Cardiac fibroblast (primary cell): Measurements from ENCODE around the gene MX1.
"Not testable (repeated sequence)": the region's sequence is repeated elsewhere in the genome, so short reads cannot be mapped to it uniquely, and the experiment has no call there.

Source experiments
- DNase-seq, 2 donors: peaks; one replicate each; pipeline versions ENCODE4 v3.0.0 to v3.0.0-alpha.2; 2010; ENCODE audit warnings: low read depth in 2 of 2
- H3K4me3 ChIP-seq, 2 donors: replicated peaks in 1 of 2; 1 replicate in 1 of 2; 2 replicates in 1 of 2; pipeline ENCODE4 v1.5.1; 2011; ENCODE audit warnings: low read depth in 2 of 2, low read length in 2 of 2, mild to moderate bottlenecking in 2 of 2, moderate library complexity in 1 of 2
- CTCF ChIP-seq: IDR thresholded peaks from one replicate; pipeline ENCODE4 v1.5.1; 2011; ENCODE audit warnings: low read depth, mild to moderate bottlenecking, low read length, inconsistent platforms

Gene MX1

DNA sequence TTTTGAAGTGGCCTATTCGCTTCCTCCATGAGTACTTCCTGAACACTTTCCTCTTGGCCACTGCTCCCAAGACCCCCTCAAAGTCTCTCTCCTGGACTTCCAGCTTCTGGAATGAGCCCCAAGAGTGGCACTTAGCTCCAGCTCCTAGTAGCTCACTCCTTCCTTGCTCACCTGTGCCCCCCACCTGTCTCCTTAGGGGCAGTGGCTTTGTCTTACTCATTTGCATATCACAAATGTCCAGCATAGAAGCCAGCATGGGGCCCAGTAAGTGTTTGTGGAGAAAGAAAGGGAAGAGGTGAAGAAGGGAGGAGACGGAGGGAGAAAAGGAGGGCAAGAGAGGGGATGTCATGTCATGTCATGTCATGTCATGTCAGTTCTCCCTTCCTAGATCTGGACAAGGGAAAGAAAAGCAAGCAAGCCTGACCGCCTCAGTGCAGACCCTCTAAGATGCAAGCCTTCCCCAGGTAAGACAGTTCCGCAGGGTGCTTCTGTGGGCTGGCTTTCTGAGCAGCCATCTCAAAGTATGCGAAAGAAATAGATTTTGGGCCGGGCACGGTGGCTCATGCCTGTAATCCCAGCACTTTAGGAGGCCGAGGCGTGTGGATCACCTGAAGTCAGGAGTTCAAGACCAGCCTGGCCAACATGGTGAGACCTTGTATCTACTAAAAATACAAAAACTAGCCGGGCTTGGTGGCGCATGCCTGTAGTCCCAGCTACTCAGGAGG lies 6.9 kb upstream of the MX1 start:
- no peak for DNase-seq
- H3K4me3 ChIP-seq = no peak overlapping the region
- TF ChIP-seq CTCF = no peak

DNA sequence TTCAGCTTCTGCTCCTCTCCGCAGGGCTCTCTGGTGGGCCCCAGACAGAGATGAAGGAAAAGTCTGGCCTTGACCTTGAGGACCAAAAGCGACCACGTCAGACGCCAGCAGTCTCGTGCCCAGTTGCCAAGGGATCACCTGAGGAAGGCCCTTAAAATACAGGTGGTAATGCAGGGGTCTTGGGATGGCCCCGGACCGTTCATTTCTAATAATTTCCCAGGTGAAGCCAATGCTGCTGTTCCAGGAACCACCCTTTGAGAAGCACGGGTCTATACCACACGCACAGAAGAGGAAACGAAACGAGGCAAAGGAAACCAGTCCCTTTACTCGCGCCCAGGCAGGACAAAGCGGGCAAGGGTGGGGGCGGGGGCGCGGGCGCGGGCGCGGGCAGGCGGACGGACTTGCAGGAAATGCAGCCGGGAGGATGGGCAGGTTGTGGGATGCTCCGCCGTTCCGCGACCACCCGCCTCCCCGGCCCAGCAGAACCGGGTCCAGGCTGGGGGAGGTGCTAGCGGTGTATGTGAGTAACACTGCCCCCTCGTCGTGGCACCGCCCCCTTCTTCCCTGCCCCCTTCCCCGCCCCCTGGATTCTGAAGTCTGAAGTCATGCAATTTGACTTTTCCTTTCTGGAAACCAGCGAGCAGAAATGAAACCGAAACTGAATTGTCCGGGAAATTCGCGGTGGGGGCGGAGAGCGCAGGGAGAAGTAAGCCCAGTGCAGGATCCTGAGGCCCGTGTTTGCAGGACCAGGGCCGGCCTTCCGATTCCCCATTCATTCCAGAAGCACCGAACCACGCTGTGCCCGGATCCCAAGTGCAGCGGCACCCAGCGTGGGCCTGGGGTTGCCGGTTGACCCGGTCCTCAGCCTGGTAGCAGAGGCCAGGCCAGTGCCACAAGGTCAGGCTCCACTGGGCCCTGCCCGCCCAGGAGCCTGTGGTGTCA lies 5.8 kb upstream of the MX1 start:
- no peak for TF ChIP-seq CTCF
- DNase-seq = peak; percentile 87 to 91
- H3K4me3 ChIP-seq = peak overlapping the region; percentile 66 to 73

GRCh38 chr21:41420998-41421397 lies 5.0 kb upstream of the MX1 start:
- H3K4me3 ChIP-seq, DNase-seq: not testable (repeated sequence)

GRCh38 chr21:41422546-41423304 lies 3.3 kb upstream of the MX1 start:
- no peak for TF ChIP-seq CTCF
- H3K4me3 ChIP-seq = no peak overlapping the region
- no peak for DNase-seq

DNA sequence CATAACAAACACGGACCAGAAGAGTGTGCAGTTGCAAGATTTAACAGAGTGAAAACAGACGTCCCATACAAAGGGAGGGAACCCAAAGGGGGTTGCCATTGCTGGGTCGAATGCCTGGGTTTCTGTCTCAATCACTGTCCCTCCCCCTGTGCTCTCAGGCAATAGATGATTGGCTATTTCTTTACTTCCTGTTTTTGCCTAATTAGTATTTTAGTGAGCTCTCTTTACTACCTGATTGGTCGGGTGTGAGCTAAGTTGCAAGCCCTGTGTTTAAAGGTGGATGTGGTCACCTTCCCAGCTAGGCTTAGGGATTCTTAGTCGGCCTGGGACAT lies 2.8 kb upstream of the MX1 start:
- not testable (repeated sequence) for DNase-seq

DNA sequence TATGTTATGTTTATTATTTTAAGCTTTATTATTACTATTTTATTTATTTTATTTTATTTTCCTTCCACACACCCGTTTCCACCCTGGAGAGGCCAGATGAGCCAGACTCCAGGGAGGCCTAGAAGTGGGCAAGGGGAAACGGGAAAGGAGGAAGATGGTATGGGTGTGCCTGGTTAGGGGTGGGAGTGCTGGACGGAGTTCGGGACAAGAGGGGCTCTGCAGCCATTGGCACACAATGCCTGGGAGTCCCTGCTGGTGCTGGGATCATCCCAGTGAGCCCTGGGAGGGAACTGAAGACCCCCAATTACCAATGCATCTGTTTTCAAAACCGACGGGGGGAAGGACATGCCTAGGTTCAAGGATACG lies 468 bp upstream of the MX1 start:
- H3K4me3 ChIP-seq = peak overlapping the region; percentile 57 to 63
- TF ChIP-seq CTCF = no peak
- no peak for DNase-seq

More for the DNA sequence above, 2.8 kb upstream of the MX1 start:
- H3K4me3 ChIP-seq = not testable (repeated sequence)

- no peak for DNase-seq
- no peak for TF ChIP-seq CTCF
- peak overlapping the region; percentile 57 to 63 for H3K4me3 ChIP-seq
Observed at GRCh38 chr21:41426676-41427404, 801 bp downstream of the MX1 start.
